NCI-H510A treated with DMSO at 0.1 percent for 48 hours (cell line): ENCODE data around the gene RNF135.
"Not testable (repeated sequence)": the region's sequence is repeated elsewhere in the genome, so short reads cannot be mapped to it uniquely, and the experiment has no call there.

Source experiments
- DNase-seq: peaks from one replicate; lab custom pipeline; 2025; lab: John Stamatoyannopoulos, UW

The RNF135 gene

GRCh38 chr17:31002047-31002446 is 31.2 kb downstream of the RNF135 start:
- DNase-seq, result no peak

- no peak for DNase-seq
Measured at GRCh38 chr17:31003225-31003866, 32.5 kb downstream of the RNF135 start.

GRCh38 chr17:31004160-31004559 is 33.3 kb downstream of the RNF135 start:
- no peak for DNase-seq

- DNase-seq, result peak; percentile 86
Measured at GRCh38 chr17:31007695-31008373, 37.0 kb downstream of the RNF135 start.

- DNase-seq, result peak; percentile 86
Measured at GRCh38 chr17:31008374-31009041, 37.7 kb downstream of the RNF135 start.

GRCh38 chr17:31009042-31009702 is 38.3 kb downstream of the RNF135 start:
- peak; percentile 71 for DNase-seq

GRCh38 chr17:31010014-31010413 is 39.2 kb downstream of the RNF135 start:
- DNase-seq, result not testable (repeated sequence)

- DNase-seq, result no peak
Measured at GRCh38 chr17:31013844-31014243, 43.0 kb downstream of the RNF135 start.

- no peak for DNase-seq
Measured at GRCh38 chr17:31015639-31016038, 44.8 kb downstream of the RNF135 start.

GRCh38 chr17:31019004-31019403 is 48.2 kb downstream of the RNF135 start:
- DNase-seq, result no peak

- DNase-seq, result not testable (repeated sequence)
Measured at GRCh38 chr17:31023171-31023570, 52.3 kb downstream of the RNF135 start.

- no peak for DNase-seq
Measured at GRCh38 chr17:31031841-31032240, 61.0 kb downstream of the RNF135 start.

GRCh38 chr17:31035611-31036010 is 64.8 kb downstream of the RNF135 start:
- not testable (repeated sequence) for DNase-seq

- not testable (repeated sequence) for DNase-seq
Measured at GRCh38 chr17:31040837-31041236, 70.0 kb downstream of the RNF135 start.

- not testable (repeated sequence) for DNase-seq
Measured at GRCh38 chr17:31042378-31042777, 71.5 kb downstream of the RNF135 start.

- DNase-seq, result not testable (repeated sequence)
Measured at GRCh38 chr17:31046856-31047425, 76.1 kb downstream of the RNF135 start.

GRCh38 chr17:31048142-31048541 is 77.3 kb downstream of the RNF135 start:
- no peak for DNase-seq

- DNase-seq, result no peak
Measured at GRCh38 chr17:31048780-31049179, 77.9 kb downstream of the RNF135 start.
